Neural crest cell (in vitro differentiated cells): ENCODE data around the gene ENAM. TPM values are rescaled to one million over a fixed set of nuclear protein-coding genes. Genes with fewer than 3 reads are reported as not detected.
A peak's percentile ranks its signal among the peaks of the same experiment; 100 is the strongest.

Source experiments
- DNase-seq: peaks from one replicate; pipeline ENCODE4 v3.0.0; 2021; ENCODE audit warnings: low read depth, mixed read lengths, low spot score
- H3K27ac Mint-ChIP-seq: one replicate; pipeline ENCODE4 v1.8.0; 2021; ENCODE audit warnings: mild to moderate bottlenecking, mixed read lengths; ENCODE audit not compliant: unreplicated experiment
- H3K27me3 Mint-ChIP-seq: 2 replicates; pipeline ENCODE4 v1.8.0; 2021; ENCODE audit warnings: low read depth, mild to moderate bottlenecking, mixed read lengths
- H3K36me3 Mint-ChIP-seq: 2 replicates; pipeline ENCODE4 v1.8.0; 2021; ENCODE audit warnings: low read depth, mild to moderate bottlenecking, mixed read lengths
- H3K4me1 Mint-ChIP-seq: 2 replicates; pipeline ENCODE4 v1.8.0; 2021; ENCODE audit warnings: mixed read lengths
- H3K4me3 Mint-ChIP-seq: one replicate; pipeline ENCODE4 v1.8.0; 2021; ENCODE audit warnings: mild to moderate bottlenecking, mixed read lengths
- H3K9me3 Mint-ChIP-seq: 2 replicates; pipeline ENCODE4 v1.8.0; 2021; ENCODE audit warnings: mixed read lengths
- total RNA-seq: library from RNA; stranded (reverse); gene quantifications from 2 replicates; pipeline ENCODE4 v1.2.1, GENCODE V29; 2021
- TF ChIP-seq, protein P1 (sequence below): fragments of 200-600 bp; sonication (generic); conservative IDR thresholded peaks from 2 replicates; pipeline ENCODE4 v1.5.0; 2021; ENCODE audit warnings: antibody characterized with exemption, mild to moderate bottlenecking

The ENAM gene
- total RNA-seq, 1 donor from 2014 or later: not detected

DNA sequence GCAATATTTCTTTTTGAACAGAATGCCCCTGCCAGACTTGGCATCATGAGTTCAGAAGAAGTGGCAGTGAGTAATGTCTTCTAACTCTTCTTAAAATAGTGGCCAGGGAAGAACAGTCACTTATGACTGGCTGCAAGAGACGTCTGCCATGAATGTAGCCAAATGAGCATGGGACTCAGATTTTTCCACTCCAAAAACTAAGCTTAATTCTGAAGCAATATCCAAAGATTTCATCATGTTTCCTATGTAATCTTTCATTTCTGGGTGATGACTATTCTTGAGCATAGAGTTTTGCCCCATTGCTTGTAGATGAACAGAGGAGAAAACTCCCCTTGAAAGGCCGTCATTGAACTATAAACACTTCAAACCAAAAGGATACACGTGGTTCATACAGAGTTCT, 24.7 kb upstream of the ENAM start:
- Mint-ChIP-seq H3K27me3 (no peaks in the 10 kb centered on the region), H3K36me3 (no peaks in the 10 kb centered on the region), H3K27ac (no peak overlapping the region), H3K9me3 (no peaks in the 10 kb centered on the region), H3K4me3 (no peak overlapping the region), H3K4me1 (peaks cover 13% of the 10 kb centered on the region)
- TF ChIP-seq, protein P1, sequence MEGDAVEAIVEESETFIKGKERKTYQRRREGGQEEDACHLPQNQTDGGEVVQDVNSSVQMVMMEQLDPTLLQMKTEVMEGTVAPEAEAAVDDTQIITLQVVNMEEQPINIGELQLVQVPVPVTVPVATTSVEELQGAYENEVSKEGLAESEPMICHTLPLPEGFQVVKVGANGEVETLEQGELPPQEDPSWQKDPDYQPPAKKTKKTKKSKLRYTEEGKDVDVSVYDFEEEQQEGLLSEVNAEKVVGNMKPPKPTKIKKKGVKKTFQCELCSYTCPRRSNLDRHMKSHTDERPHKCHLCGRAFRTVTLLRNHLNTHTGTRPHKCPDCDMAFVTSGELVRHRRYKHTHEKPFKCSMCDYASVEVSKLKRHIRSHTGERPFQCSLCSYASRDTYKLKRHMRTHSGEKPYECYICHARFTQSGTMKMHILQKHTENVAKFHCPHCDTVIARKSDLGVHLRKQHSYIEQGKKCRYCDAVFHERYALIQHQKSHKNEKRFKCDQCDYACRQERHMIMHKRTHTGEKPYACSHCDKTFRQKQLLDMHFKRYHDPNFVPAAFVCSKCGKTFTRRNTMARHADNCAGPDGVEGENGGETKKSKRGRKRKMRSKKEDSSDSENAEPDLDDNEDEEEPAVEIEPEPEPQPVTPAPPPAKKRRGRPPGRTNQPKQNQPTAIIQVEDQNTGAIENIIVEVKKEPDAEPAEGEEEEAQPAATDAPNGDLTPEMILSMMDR: no peak
- DNase-seq: no peak

DNA sequence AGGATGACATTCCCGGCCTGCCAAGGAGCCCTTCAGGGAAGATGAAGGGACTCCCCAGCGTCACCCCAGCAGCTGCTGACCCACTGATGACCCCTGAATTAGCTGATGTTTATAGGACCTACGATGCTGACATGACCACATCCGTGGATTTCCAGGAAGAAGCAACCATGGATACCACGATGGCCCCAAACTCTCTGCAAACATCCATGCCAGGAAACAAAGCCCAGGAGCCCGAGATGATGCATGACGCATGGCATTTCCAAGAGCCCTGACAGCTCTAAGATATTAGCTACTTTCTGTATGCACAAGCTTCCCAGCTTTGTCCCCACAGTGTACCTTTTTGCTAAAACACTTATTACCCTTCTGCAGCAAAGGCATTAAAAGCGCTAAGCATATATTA, 22.1 kb upstream of the ENAM start:
- TF ChIP-seq, protein P1: no peak
- DNase-seq: no peak
- Mint-ChIP-seq H3K27me3 (no peaks in the 10 kb centered on the region), H3K4me3 (no peak overlapping the region), H3K4me1 (peaks cover 13% of the 10 kb centered on the region), H3K9me3 (no peaks in the 10 kb centered on the region), H3K36me3 (no peaks in the 10 kb centered on the region), H3K27ac (peak overlapping the region; percentile 75)

DNA sequence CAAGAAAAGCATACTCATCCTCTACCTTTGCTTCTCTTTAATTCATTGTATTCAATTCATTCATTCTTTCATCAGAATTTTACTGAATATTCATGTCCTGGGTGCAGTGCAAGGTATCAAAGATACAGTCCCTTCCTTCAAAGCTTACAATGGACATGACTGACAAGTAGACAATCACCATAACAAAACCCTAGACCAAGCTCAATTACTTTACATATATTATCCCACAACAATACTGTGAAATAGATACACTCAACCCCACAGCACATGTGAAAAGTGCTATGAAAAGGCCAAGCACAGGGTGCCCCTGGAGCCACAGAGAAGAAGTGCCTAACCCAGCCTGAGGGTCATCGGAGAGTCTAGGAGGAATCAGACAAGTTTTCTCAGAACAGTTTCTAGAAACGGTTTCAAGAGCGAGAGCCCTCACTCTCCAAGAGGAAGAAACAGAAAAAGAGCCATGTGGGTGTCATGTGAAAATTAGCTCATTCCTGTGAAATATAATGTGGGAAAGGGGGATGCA, 21.1 kb upstream of the ENAM start:
- H3K27me3 Mint-ChIP-seq: no peaks in the 10 kb centered on the region
- H3K36me3 Mint-ChIP-seq: no peaks in the 10 kb centered on the region
- H3K4me1 Mint-ChIP-seq: peaks cover 13% of the 10 kb centered on the region
- H3K9me3 Mint-ChIP-seq: no peaks in the 10 kb centered on the region
- no peak overlapping the region for H3K4me3 Mint-ChIP-seq
- peak overlapping the region; percentile 57 for H3K27ac Mint-ChIP-seq
- no peak for DNase-seq
- TF ChIP-seq, protein P1: no peak

DNA sequence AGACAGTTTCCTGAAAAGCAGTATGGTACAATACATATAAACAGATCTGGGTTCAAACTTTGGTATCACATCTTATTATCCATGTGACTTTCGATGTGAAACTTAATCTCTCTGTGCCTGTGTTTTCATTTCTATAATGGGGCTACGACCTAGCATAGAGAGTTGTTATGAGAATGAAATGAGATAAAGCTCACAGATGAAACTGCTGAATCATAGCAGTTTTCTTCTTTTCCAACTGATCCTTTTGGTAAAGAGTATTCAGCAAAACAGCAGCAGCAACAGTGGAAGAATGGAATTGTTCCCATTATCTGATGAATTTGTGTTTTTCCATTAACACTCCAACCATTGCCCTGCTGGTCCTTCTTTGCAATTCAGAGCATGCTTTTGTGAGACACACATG, 20.2 kb upstream of the ENAM start:
- Mint-ChIP-seq H3K9me3 (no peaks in the 10 kb centered on the region), H3K36me3 (no peaks in the 10 kb centered on the region), H3K4me3 (no peak overlapping the region), H3K27ac (no peak overlapping the region), H3K27me3 (no peaks in the 10 kb centered on the region), H3K4me1 (peaks cover 13% of the 10 kb centered on the region)
- no peak for DNase-seq
- TF ChIP-seq, protein P1: no peak

DNA sequence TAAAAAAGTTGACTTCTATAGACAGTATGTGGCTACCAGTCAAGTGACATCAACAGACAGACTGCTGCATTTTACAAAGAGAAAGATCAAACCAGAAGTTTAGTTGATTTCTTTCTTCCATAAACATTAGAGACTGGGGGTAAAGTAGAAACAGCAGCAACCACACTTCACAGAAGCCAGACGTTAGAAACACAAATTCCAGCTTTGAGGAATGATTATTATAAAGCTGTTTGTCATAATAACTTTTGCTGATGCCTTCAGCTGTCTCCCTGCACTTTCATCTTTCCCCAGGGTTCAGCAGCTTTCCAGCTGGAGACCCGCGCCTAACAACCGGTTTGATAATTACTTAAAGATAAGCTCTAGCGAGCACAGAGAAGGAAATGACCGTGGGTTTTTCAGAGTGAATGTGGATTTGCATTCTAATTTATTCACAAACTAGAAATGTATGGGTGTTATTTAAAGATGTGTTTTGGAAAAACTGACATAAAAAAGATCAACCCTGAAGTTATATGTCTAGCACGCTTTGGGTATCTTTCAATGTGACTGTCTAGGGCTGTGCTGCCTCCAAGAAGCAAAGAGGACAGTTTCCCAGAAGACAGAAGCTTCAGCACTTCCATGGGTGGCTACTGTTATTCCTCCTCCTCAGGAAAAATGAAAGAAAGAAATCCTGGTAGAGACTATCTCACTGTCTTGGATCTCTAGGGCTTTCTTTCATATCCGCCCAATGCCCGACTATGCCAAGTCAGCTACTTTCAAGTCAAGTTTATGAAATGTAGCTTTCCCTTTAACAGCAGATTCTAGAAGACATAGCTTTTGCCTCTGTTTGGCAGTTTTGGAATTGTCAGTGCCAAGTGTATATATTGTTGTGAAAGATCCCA, 15.0 kb upstream of the ENAM start:
- no peak for DNase-seq
- H3K9me3 Mint-ChIP-seq: no peaks in the 10 kb centered on the region
- no peaks in the 10 kb centered on the region for H3K36me3 Mint-ChIP-seq
- no peak overlapping the region for H3K4me3 Mint-ChIP-seq
- peaks cover under 1% of the 10 kb centered on the region for H3K4me1 Mint-ChIP-seq
- peaks cover 4% of the 10 kb centered on the region for H3K27me3 Mint-ChIP-seq
- TF ChIP-seq, protein P1: no peak
- H3K27ac Mint-ChIP-seq: no peak overlapping the region
